Gastroesophageal sphincter (tissue), 3 donors: Measurements from ENCODE around the gene DMD.

ENCODE experiments used
- POLR2A ChIP-seq, 2 donors: fragments of 450-650 bp; IDR thresholded peaks; one replicate each; pipeline ENCODE4 v1.6.1; 2017; ENCODE audit warnings: antibody characterized with exemption in 2 of 2, mild to moderate bottlenecking in 2 of 2, moderate library complexity in 1 of 2
- TF ChIP-seq, protein P1 (sequence below), 4 experiments: fragments of 200-600 bp in 2 of 4; fragments of 450-650 bp in 2 of 4; sonication (generic) in 1 of 4; IDR thresholded peaks; one replicate each; pipeline ENCODE4 v1.5.1; 2017 to 2019; ENCODE audit warnings: antibody characterized with exemption in 4 of 4, mild to moderate bottlenecking in 2 of 4, moderate library complexity in 2 of 4

DNA sequence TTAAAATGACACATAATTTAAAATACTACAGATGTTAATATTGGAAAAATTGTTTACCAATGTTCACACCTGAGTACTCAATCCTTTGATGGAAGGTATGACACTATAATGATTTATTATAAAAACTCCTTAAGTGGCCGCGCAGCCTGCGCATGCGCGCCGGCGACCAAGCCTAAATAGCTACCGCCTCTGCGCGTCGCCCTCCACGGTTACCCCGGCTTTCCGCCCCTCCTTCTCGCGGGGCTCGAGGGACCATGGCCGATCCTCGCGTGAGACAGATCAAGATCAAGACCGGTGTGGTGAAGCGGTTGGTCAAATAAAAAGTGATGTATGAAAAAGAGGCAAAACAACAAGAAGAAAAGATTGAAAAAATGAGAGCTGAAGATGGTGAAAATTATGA is 170.2 kb downstream of the DMD start:
- no peak for TF ChIP-seq POLR2A (IDR thresholded peaks at IDR 0.05)
- TF ChIP-seq, protein P1, sequence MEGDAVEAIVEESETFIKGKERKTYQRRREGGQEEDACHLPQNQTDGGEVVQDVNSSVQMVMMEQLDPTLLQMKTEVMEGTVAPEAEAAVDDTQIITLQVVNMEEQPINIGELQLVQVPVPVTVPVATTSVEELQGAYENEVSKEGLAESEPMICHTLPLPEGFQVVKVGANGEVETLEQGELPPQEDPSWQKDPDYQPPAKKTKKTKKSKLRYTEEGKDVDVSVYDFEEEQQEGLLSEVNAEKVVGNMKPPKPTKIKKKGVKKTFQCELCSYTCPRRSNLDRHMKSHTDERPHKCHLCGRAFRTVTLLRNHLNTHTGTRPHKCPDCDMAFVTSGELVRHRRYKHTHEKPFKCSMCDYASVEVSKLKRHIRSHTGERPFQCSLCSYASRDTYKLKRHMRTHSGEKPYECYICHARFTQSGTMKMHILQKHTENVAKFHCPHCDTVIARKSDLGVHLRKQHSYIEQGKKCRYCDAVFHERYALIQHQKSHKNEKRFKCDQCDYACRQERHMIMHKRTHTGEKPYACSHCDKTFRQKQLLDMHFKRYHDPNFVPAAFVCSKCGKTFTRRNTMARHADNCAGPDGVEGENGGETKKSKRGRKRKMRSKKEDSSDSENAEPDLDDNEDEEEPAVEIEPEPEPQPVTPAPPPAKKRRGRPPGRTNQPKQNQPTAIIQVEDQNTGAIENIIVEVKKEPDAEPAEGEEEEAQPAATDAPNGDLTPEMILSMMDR (IDR thresholded peaks at IDR 0.05) = no peak
